Esophagus (tissue), 2 donors: ENCODE measurements around the gene LMO7. TPM values are rescaled to one million over a fixed set of nuclear protein-coding genes. Genes with fewer than 3 reads are reported as not detected.

Experiments used
- H3K27ac ChIP-seq, 2 donors: one replicate each; pipeline ENCODE4 v1.5.1; 2013; ENCODE audit warnings: low read depth in 2 of 2, mild to moderate bottlenecking in 2 of 2, inconsistent platforms in 1 of 2, low read length in 1 of 2, moderate library complexity in 1 of 2
- H3K27me3 ChIP-seq, 2 donors: one replicate each; pipeline ENCODE4 v1.6.1; 2013; ENCODE audit warnings: low read length in 2 of 2, control low read depth in 1 of 2, mild to moderate bottlenecking in 1 of 2; ENCODE audit not compliant: insufficient read depth in 2 of 2, control insufficient read depth in 1 of 2
- H3K36me3 ChIP-seq, 2 donors: one replicate each; pipeline ENCODE4 v1.6.1; 2013; ENCODE audit warnings: low read length in 1 of 2; ENCODE audit not compliant: control insufficient read depth in 2 of 2, insufficient read depth in 2 of 2
- H3K4me1 ChIP-seq, 2 donors: one replicate each; pipeline ENCODE4 v1.6.1; 2013; ENCODE audit warnings: low read length in 1 of 2; ENCODE audit not compliant: control insufficient read depth in 2 of 2, insufficient read depth in 2 of 2
- H3K4me3 ChIP-seq, 2 donors: one replicate each; pipeline ENCODE4 v1.5.1; 2013; ENCODE audit warnings: low read length in 2 of 2, mild to moderate bottlenecking in 2 of 2, low read depth in 1 of 2, moderate library complexity in 1 of 2
- H3K9me3 ChIP-seq, 2 donors: one replicate each; pipeline ENCODE4 v1.6.1; 2013; ENCODE audit warnings: mild to moderate bottlenecking in 2 of 2, low read depth in 1 of 2, low read length in 1 of 2, moderate library complexity in 1 of 2; ENCODE audit not compliant: control insufficient read depth in 2 of 2, insufficient read depth in 1 of 2
- WGBS, 2 donors: extraction: QIAGEN DNeasy Blood & Tissue Kit; methylation state at CpG; one replicate each; pipeline ENCODE4 v1.1.7; 2013; 5-methylcytosine and 5-hydroxymethylcytosine counted together
- polyA plus RNA-seq, 2 donors: library from polyadenylated mRNA; stranded (reverse); fragments of 200-250 nt; gene quantifications; one replicate each; pipeline ENCODE4 v1.2.3, GENCODE V29; 2013
- donor health status: healthy with polysubstance abuse.
- donor health status: Bipolar disorder and iron deficiency.

LMO7 gene
- polyA plus RNA-seq, 2 donors: 115 to 253 TPM

- Histone ChIP-seq H3K4me3 (no peak overlapping the region), H3K36me3 (peaks cover 0 to 3% of the 10 kb centered on the region in 2 donors), H3K9me3 (no peaks in the 10 kb centered on the region), H3K4me1 (no peaks in the 10 kb centered on the region), H3K27ac (no peak overlapping the region), H3K27me3 (no peaks in the 10 kb centered on the region)
- WGBS, 2 donors: 70 to 79% methylated on average over 2 of the region's 2 CpGs
Observed at GRCh38 chr13:75797239-75797638, 161.1 kb downstream of the LMO7 start.

DNA sequence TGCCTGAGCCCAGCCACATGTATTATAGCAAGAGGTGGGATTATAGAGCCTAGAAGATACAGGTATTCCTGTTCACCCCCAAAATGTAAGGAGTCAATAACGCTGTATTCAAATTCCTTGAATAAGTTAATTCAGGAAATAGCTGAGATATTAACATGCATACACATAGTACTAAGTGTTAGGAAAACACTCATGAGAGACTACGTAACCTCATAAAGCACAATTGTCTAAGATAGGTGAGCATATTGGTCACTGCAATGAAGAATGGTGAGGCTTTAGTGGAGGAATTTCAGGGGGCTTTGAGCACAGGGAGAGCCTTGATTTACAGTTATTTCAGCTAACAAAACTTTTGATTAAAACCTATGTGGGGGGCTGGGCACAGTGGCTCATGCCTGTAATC is 161.6 kb downstream of the LMO7 start:
- no peak overlapping the region for H3K4me3 ChIP-seq
- H3K27me3 ChIP-seq: no peaks in the 10 kb centered on the region
- H3K27ac ChIP-seq: no peak overlapping the region
- WGBS, 2 donors: 96 to 98% methylated on average over 2 of the region's 2 CpGs
- H3K36me3 ChIP-seq: peaks cover 0 to 6% of the 10 kb centered on the region in 2 donors
- no peaks in the 10 kb centered on the region for H3K4me1 ChIP-seq
- H3K9me3 ChIP-seq: no peaks in the 10 kb centered on the region

DNA sequence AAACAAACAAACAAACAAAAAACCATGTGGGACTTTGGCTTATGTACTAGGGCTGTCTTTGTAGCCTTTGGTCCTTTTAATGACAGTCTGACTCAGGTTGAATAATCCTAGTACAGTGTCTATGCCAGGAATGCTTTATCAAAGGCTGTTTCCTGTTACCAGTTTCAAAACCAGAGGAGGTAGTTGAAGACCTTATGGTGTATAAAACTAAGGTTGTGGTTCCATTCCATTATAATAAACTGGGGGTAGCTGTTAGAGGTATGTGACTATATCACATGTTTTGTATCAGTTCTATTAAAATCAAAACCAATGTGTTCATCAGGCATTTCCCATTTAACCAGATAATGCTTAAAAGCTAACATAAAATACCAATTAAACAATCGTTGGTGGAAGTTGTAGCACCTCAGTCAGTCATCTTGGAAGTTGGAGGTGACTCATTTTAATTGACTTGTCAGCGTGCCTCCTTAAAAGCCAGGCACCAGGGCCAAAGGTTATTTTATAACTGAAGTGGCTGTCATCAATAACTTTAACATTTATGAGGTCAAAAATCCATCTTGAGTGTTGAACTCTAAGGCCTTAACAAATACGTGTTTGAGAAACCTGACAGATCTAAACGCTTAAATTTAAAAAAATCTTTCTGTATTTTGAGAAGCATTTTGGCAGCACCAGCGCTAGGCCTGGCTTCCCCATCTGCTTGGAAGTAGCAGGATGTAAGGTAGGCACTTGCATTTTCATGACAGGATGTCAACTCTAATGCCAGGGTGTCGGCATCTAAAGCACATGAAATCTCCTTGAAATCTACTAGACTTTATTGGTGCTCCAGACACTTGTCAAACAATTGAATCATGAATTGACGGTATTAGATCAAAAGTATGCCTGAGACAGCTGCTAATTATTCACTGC is 162.5 kb downstream of the LMO7 start:
- no peaks in the 10 kb centered on the region for H3K9me3 ChIP-seq
- WGBS, 2 donors: 75 to 79% methylated on average over 7 of the region's 7 CpGs
- no peaks in the 10 kb centered on the region for H3K4me1 ChIP-seq
- H3K4me3 ChIP-seq: no peak overlapping the region
- peaks cover 0 to 6% of the 10 kb centered on the region in 2 donors for H3K36me3 ChIP-seq
- H3K27ac ChIP-seq: no peak overlapping the region
- H3K27me3 ChIP-seq: no peaks in the 10 kb centered on the region

GRCh38 chr13:75800545-75800944 is 164.4 kb downstream of the LMO7 start:
- no peak overlapping the region for H3K27ac ChIP-seq
- 62 to 74% methylated on average over 9 of the region's 9 CpGs for WGBS, 2 donors

GRCh38 chr13:75801388-75801945 is 165.3 kb downstream of the LMO7 start:
- Histone ChIP-seq H3K27me3 (no peaks in the 10 kb centered on the region), H3K4me1 (no peaks in the 10 kb centered on the region), H3K9me3 (no peaks in the 10 kb centered on the region), H3K27ac (no peak overlapping the region), H3K36me3 (peaks cover 0 to 11% of the 10 kb centered on the region in 2 donors), H3K4me3 (no peak overlapping the region)
- 90 to 95% methylated on average over 5 of the region's 5 CpGs for WGBS, 2 donors

More at GRCh38 chr13:75800545-75800944, 164.4 kb downstream of the LMO7 start:
- H3K36me3 ChIP-seq: peaks cover 0 to 6% of the 10 kb centered on the region in 2 donors
- H3K4me3 ChIP-seq: no peak overlapping the region
- no peaks in the 10 kb centered on the region for H3K4me1 ChIP-seq
- H3K27me3 ChIP-seq: no peaks in the 10 kb centered on the region
- H3K9me3 ChIP-seq: no peaks in the 10 kb centered on the region

DNA sequence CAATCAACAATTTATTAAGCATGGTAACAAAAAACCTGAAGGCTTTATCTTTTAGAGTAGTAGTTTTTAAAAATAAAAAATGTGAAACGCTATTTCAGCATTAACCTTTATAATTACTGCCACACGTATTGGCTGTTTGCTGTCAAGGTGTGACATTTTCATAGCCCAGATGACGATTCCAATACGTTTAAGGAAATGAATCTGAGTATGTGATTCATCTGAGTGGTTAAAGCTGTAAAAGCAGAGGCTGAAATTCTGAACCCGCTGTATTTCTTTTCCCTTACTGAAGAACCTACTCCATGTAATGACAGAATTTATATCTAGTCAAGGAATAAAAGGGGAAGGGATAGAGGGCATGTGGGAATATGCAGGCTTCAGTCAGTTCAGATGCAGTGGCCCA is 166.0 kb downstream of the LMO7 start:
- WGBS, 2 donors: 84 to 89% methylated on average over 5 of the region's 5 CpGs
- peaks cover 0 to 11% of the 10 kb centered on the region in 2 donors for H3K36me3 ChIP-seq

DNA sequence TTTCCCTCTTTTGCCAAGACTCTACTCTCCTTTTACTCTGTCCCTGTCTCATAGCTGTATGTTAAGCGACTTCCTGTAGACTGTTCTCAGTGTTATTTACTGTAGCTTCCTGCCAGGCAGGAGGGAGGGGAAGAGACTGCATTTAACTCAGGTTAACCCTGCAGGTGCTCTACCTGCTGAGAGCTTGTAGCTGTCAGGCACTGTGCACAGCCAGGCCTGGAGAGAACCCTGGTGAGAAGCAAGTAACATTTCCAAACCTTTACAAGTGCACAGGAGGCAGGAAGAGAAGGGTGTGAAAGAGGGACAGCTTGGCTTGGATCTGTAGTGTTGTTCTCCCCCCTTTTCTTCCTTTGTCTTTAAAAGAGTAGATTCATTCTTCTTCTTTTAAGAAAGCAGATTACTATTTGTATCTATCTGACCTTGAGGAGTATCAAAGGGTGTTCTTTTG is 167.1 kb downstream of the LMO7 start:
- H3K27ac ChIP-seq: no peak overlapping the region
- no peaks in the 10 kb centered on the region for H3K27me3 ChIP-seq
- H3K36me3 ChIP-seq: peaks cover 0 to 11% of the 10 kb centered on the region in 2 donors
- H3K9me3 ChIP-seq: no peaks in the 10 kb centered on the region
- no peak overlapping the region for H3K4me3 ChIP-seq
- no peaks in the 10 kb centered on the region for H3K4me1 ChIP-seq
- WGBS, 2 donors: 17 to 64% methylated on average over 1 of the region's 1 CpG

More for the DNA sequence above, 166.0 kb downstream of the LMO7 start:
- H3K27ac ChIP-seq: no peak overlapping the region
- H3K4me3 ChIP-seq: no peak overlapping the region
- no peaks in the 10 kb centered on the region for H3K9me3 ChIP-seq
- no peaks in the 10 kb centered on the region for H3K4me1 ChIP-seq
- no peaks in the 10 kb centered on the region for H3K27me3 ChIP-seq

DNA sequence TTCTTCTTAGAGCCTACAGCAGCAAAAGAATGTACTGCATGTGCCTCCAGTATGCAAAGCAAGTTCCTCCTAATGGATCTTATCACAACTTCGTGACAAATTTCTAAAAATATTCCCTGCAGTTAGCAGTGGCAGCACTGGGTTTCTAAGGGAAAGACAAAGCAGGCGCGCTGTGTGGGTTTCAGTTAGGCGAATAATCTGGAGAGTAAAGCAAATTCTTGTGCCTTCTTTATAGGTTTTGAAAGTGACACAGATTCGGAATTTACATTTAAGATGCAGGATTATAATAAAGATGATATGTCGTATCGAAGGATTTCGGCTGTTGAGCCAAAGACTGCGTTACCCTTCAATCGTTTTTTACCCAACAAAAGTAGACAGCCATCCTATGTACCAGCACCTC is 167.9 kb downstream of the LMO7 start:
- peaks cover 0 to 11% of the 10 kb centered on the region in 2 donors for H3K36me3 ChIP-seq
- no peak overlapping the region for H3K27ac ChIP-seq
- no peak overlapping the region for H3K4me3 ChIP-seq
- H3K27me3 ChIP-seq: no peaks in the 10 kb centered on the region
- H3K4me1 ChIP-seq: no peaks in the 10 kb centered on the region
- H3K9me3 ChIP-seq: no peaks in the 10 kb centered on the region
- WGBS, 2 donors: 85 to 88% methylated on average over 10 of the region's 10 CpGs

DNA sequence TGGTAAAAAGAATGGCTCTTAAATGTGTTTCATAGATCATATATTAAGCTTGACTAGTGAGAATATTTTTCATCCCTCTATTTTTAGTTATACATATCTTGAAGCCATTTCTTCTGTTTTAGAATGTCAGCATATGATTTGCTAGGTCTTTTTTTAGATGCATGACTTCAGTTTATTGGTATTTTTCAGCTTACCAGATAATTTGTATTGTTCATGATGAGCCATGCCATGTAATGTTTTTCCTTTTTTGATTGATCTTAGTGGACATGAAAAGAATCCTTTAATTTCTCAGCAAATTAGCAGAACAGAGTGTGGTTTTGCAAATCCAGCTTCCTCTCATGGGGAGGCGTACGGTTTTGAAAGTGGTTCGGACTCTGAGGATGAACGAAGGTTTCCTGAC is 168.5 kb downstream of the LMO7 start:
- 91 to 97% methylated on average over 4 of the region's 4 CpGs for WGBS, 2 donors
- Histone ChIP-seq H3K4me3 (no peak overlapping the region), H3K27ac (no peak overlapping the region)

More for the DNA sequence above, 168.5 kb downstream of the LMO7 start:
- peaks cover 0 to 11% of the 10 kb centered on the region in 2 donors for H3K36me3 ChIP-seq
- H3K27me3 ChIP-seq: no peaks in the 10 kb centered on the region
- no peaks in the 10 kb centered on the region for H3K4me1 ChIP-seq
- no peaks in the 10 kb centered on the region for H3K9me3 ChIP-seq
